ENCODE measurements around the gene STOML2. TPM values are rescaled to one million over a fixed set of nuclear protein-coding genes. Genes with fewer than 3 reads are reported as not detected.

The STOML2 gene
- total and polyA plus RNA-seq, 9 of the 15 experiments (the other 6 are each of a cell fraction or from before 2014, with no cell fraction given) = 110 to 220 (median 174) TPM

DNA sequence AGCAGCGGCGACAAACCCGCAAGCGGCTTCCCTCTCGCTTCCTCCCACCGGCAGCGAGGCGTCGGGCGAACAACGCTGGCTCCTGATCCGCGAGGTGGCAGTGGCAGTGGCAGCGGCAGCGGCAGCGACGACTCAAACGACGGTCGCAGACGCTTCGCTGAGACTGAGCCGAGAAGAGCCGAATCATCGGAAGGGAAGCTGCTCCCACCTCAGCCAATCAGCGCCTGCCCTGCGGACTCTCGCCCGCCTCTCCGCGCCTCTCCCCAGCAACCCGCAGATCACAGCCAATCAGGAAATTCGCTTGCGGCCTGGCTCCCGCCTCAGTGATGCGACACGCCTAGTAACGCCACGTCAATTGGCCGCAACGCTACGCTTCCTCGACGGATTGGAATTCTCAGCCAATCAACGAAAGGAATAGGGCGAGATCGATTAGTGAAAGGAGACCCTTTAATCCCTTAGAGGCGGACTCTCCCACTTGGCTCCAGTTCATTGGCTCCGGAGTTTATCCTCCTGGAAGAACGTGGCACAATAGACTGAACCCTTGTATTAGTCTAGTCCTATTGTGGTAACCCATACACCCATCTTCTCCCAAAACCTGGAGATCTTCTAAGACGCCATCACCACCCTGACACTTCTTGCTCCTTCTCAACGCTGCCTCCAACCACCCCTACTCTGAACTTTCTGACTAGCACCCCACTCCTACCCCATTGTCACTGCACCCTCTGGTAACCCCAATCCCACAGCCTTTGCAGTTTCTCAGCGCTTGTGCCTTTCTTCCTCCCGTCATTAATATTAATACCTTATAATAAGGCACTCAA is 30.3 kb downstream of the STOML2 start, which contains the start of gene VCP (continued):
- TF ChIP-seq CUX1 (CRISPR knock-in tag; IDR thresholded peaks at IDR 0.05) = no peak
- peak; percentile 58; the same call in 1 of the 2 replicates for TF ChIP-seq TAF7 (tag; IDR thresholded peaks at IDR 0.05)
- peak; percentile 15; the same call in 1 of the 2 replicates for TF ChIP-seq ZNF263 (CRISPR knock-in tag; IDR thresholded peaks at IDR 0.05; ENCODE audit: borderline replicate concordance)
- TF ChIP-seq, protein P1, sequence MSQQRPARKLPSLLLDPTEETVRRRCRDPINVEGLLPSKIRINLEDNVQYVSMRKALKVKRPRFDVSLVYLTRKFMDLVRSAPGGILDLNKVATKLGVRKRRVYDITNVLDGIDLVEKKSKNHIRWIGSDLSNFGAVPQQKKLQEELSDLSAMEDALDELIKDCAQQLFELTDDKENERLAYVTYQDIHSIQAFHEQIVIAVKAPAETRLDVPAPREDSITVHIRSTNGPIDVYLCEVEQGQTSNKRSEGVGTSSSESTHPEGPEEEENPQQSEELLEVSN (IDR thresholded peaks at IDR 0.05; ENCODE audit: borderline replicate concordance in 1 of 2, extremely low read depth in 1 of 2, insufficient read depth in 1 of 2, insufficient read length in 1 of 2, low read depth in 1 of 2, low read length in 1 of 2, poor library complexity in 1 of 2, severe bottlenecking in 1 of 2) = peak in 1 of 2 experiments; percentile 19
- TF ChIP-seq HDAC8 (tag; IDR thresholded peaks at IDR 0.05) = 0 out of 2 replicates have a peak, but pooled peaks have one; percentile 1
- TF ChIP-seq FOXK1 (CRISPR knock-in tag; IDR thresholded peaks at IDR 0.05; ENCODE audit: borderline replicate concordance) = no peak
- no peak for TF ChIP-seq CEBPG (CRISPR knock-in tag; IDR thresholded peaks at IDR 0.05)
- TF ChIP-seq CEBPG (tag; conservative IDR thresholded peaks at IDR 0.05 in 1 of 2, IDR thresholded peaks at IDR 0.05 in 1 of 2) = no peak
- peak; percentile 19 for TF ChIP-seq PRPF4 (IDR thresholded peaks at IDR 0.05; ENCODE audit: insufficient read depth, low read depth, low read length, poor library complexity, severe bottlenecking)
- no peak for TF ChIP-seq STAT5B (CRISPR knock-in tag; IDR thresholded peaks at IDR 0.05)
- no peak for TF ChIP-seq HDAC3 (IDR thresholded peaks at IDR 0.05; ENCODE audit: borderline replicate concordance, partially characterized antibody)
- TF ChIP-seq NR1H2 (CRISPR knock-in tag; IDR thresholded peaks at IDR 0.05) = no peak
- TF ChIP-seq ATF1 (CRISPR knock-in tag; IDR thresholded peaks at IDR 0.05) = 0 out of 2 replicates have a peak, but pooled peaks have one; percentile 3
- TF ChIP-seq ATF1 (tag; IDR thresholded peaks at IDR 0.05) = peak; percentile 96
- TF ChIP-seq TBP (optimal IDR thresholded peaks at IDR 0.05; ENCODE audit: low read depth, low read length) = peak; percentile 82
- no peak for TF ChIP-seq GATA2 (CRISPR knock-in tag; IDR thresholded peaks at IDR 0.05)
- no peak for TF ChIP-seq ZSCAN32 (CRISPR knock-in tag; IDR thresholded peaks at IDR 0.05)
- TF ChIP-seq POLR2G (IDR thresholded peaks at IDR 0.05; ENCODE audit: low read depth, low read length) = peak; percentile 94
- TF ChIP-seq POLR2B (IDR thresholded peaks at IDR 0.05; ENCODE audit: low read depth, partially characterized antibody) = peak; percentile 81
- TF ChIP-seq, protein P2, sequence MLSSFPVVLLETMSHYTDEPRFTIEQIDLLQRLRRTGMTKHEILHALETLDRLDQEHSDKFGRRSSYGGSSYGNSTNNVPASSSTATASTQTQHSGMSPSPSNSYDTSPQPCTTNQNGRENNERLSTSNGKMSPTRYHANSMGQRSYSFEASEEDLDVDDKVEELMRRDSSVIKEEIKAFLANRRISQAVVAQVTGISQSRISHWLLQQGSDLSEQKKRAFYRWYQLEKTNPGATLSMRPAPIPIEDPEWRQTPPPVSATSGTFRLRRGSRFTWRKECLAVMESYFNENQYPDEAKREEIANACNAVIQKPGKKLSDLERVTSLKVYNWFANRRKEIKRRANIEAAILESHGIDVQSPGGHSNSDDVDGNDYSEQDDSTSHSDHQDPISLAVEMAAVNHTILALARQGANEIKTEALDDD (IDR thresholded peaks at IDR 0.05) = no peak
